Measurements from ENCODE around the gene U2AF2.

U2AF2 gene

GRCh38 chr19:55659822-55660221 lies 5.0 kb downstream of the U2AF2 start:
- DNase-seq = no peak

GRCh38 chr19:55660404-55660803 lies 5.6 kb downstream of the U2AF2 start:
- DNase-seq = no peak

GRCh38 chr19:55660991-55661390 lies 6.2 kb downstream of the U2AF2 start:
- DNase-seq = no peak

- DNase-seq = no peak
These were observed 7.0 kb downstream of the U2AF2 start for GRCh38 chr19:55661826-55662225.

GRCh38 chr19:55663846-55664536 lies 9.2 kb downstream of the U2AF2 start:
- no peak for DNase-seq

- no peak for DNase-seq
These were observed 11.6 kb downstream of the U2AF2 start for GRCh38 chr19:55666343-55667005.

- DNase-seq = no peak
These were observed 12.2 kb downstream of the U2AF2 start for GRCh38 chr19:55667006-55667381.

GRCh38 chr19:55667511-55667910 lies 12.7 kb downstream of the U2AF2 start:
- no peak for DNase-seq

- DNase-seq = no peak
These were observed 13.1 kb downstream of the U2AF2 start for GRCh38 chr19:55667958-55668357.

- DNase-seq = no peak
These were observed 13.9 kb downstream of the U2AF2 start for GRCh38 chr19:55668603-55669348.

GRCh38 chr19:55669418-55670279 lies 14.8 kb downstream of the U2AF2 start:
- DNase-seq = no peak

GRCh38 chr19:55670280-55671053 lies 15.6 kb downstream of the U2AF2 start:
- DNase-seq = no peak

GRCh38 chr19:55671054-55671378 lies 16.2 kb downstream of the U2AF2 start:
- DNase-seq = no peak

GRCh38 chr19:55672418-55672817 lies 17.6 kb downstream of the U2AF2 start:
- no peak for DNase-seq

GRCh38 chr19:55673465-55673864 lies 18.6 kb downstream of the U2AF2 start:
- no peak for DNase-seq

GRCh38 chr19:55673889-55674288 lies 19.1 kb downstream of the U2AF2 start:
- no peak for DNase-seq

GRCh38 chr19:55674459-55674840 lies 19.6 kb downstream of the U2AF2 start:
- no peak for DNase-seq

GRCh38 chr19:55674841-55675660 lies 20.2 kb downstream of the U2AF2 start, which contains the start of gene EPN1:
Gene EPN1 (plus strand): TSS chr19:55675226. CDS start chr19:55678628, 3,402 bp downstream.
- peak; percentile 97 to 98 (median 97) for DNase-seq

- peak in 1 of 3 donors; percentile 7 for DNase-seq
These were observed 21.0 kb downstream of the U2AF2 start for GRCh38 chr19:55675661-55676354.

- DNase-seq = no peak
These were observed 21.5 kb downstream of the U2AF2 start for GRCh38 chr19:55676383-55676782.

All from suppressor macrophage treated with lipopolysaccharide for 1 hour (primary cell).